GM19372 (cell line): ENCODE results near the gene AKAP13.

Source experiments
- ATAC-seq: cut with Tn5 transposase; IDR thresholded peaks from one replicate; pipeline ENCODE4 v1.9.1; 2021; ENCODE audit warnings: mild to moderate bottlenecking, low read depth, moderate library complexity; ENCODE audit not compliant: unreplicated experiment

AKAP13 gene

GRCh38 chr15:85611361-85611760 is 231.0 kb downstream of the AKAP13 start:
- no peak for ATAC-seq

GRCh38 chr15:85614059-85614458 is 233.7 kb downstream of the AKAP13 start:
- ATAC-seq, result no peak

GRCh38 chr15:85615930-85616329 is 235.5 kb downstream of the AKAP13 start:
- ATAC-seq, result no peak

GRCh38 chr15:85616549-85617110 is 236.2 kb downstream of the AKAP13 start:
- no peak for ATAC-seq

GRCh38 chr15:85618228-85618505 is 237.8 kb downstream of the AKAP13 start:
- ATAC-seq, result no peak

GRCh38 chr15:85618956-85619491 is 238.6 kb downstream of the AKAP13 start:
- ATAC-seq, result peak; percentile 75

GRCh38 chr15:85619992-85620689 is 239.7 kb downstream of the AKAP13 start:
- no peak for ATAC-seq

- no peak for ATAC-seq
Observed at GRCh38 chr15:85620690-85621049, 240.3 kb downstream of the AKAP13 start.

GRCh38 chr15:85621094-85621493 is 240.7 kb downstream of the AKAP13 start:
- no peak for ATAC-seq

GRCh38 chr15:85622221-85622831 is 241.9 kb downstream of the AKAP13 start:
- no peak for ATAC-seq

GRCh38 chr15:85623315-85624049 is 243.1 kb downstream of the AKAP13 start:
- ATAC-seq, result no peak

GRCh38 chr15:85624291-85624801 is 243.9 kb downstream of the AKAP13 start:
- no peak for ATAC-seq

- peak; percentile 12 for ATAC-seq
Observed at GRCh38 chr15:85625166-85625830, 244.9 kb downstream of the AKAP13 start.

GRCh38 chr15:85625856-85626255 is 245.5 kb downstream of the AKAP13 start:
- ATAC-seq, result peak; percentile 84

GRCh38 chr15:85627213-85627935 is 247.0 kb downstream of the AKAP13 start:
- no peak for ATAC-seq

GRCh38 chr15:85630311-85630710 is 249.9 kb downstream of the AKAP13 start:
- ATAC-seq, result no peak

GRCh38 chr15:85631018-85631417 is 250.6 kb downstream of the AKAP13 start:
- no peak for ATAC-seq

GRCh38 chr15:85632014-85632413 is 251.6 kb downstream of the AKAP13 start:
- no peak for ATAC-seq

GRCh38 chr15:85633859-85634258 is 253.5 kb downstream of the AKAP13 start:
- no peak for ATAC-seq

GRCh38 chr15:85636351-85636750 is 255.9 kb downstream of the AKAP13 start:
- ATAC-seq, result no peak
